OCI-LY7 (cell line): Measurements from ENCODE around the gene SLC16A11.

Experiments used
- EZH2phosphoT487 ChIP-seq: fragments of 200-600 bp; sonication (generic); IDR thresholded peaks from 2 replicates; pipeline ENCODE4 v1.6.1; 2018; ENCODE audit warnings: low read depth, borderline replicate concordance, mild to moderate bottlenecking, mixed run types, antibody characterized with exemption, low read length, moderate library complexity, mixed read lengths
- TF ChIP-seq, protein P1 (sequence below): fragments of 200-600 bp; sonication (generic); conservative IDR thresholded peaks from 2 replicates; pipeline ENCODE4 v1.5.1; 2014; ENCODE audit warnings: mild to moderate bottlenecking, antibody characterized with exemption, low read length, moderate library complexity, mixed read lengths

- TF ChIP-seq, protein P1, sequence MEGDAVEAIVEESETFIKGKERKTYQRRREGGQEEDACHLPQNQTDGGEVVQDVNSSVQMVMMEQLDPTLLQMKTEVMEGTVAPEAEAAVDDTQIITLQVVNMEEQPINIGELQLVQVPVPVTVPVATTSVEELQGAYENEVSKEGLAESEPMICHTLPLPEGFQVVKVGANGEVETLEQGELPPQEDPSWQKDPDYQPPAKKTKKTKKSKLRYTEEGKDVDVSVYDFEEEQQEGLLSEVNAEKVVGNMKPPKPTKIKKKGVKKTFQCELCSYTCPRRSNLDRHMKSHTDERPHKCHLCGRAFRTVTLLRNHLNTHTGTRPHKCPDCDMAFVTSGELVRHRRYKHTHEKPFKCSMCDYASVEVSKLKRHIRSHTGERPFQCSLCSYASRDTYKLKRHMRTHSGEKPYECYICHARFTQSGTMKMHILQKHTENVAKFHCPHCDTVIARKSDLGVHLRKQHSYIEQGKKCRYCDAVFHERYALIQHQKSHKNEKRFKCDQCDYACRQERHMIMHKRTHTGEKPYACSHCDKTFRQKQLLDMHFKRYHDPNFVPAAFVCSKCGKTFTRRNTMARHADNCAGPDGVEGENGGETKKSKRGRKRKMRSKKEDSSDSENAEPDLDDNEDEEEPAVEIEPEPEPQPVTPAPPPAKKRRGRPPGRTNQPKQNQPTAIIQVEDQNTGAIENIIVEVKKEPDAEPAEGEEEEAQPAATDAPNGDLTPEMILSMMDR: no peak
- TF ChIP-seq EZH2phosphoT487: no peak
These were observed at the start of gene SLC16A11 for GRCh38 chr17:7043497-7044198.
